NCI-H146 treated with DMSO at 0.1 percent for 48 hours (cell line): ENCODE data around the gene RSPRY1.

ENCODE experiments used
- DNase-seq: peaks from one replicate; lab custom pipeline; 2025; ENCODE audit not compliant: unreplicated experiment; lab: John Stamatoyannopoulos, UW

RSPRY1 gene

DNA sequence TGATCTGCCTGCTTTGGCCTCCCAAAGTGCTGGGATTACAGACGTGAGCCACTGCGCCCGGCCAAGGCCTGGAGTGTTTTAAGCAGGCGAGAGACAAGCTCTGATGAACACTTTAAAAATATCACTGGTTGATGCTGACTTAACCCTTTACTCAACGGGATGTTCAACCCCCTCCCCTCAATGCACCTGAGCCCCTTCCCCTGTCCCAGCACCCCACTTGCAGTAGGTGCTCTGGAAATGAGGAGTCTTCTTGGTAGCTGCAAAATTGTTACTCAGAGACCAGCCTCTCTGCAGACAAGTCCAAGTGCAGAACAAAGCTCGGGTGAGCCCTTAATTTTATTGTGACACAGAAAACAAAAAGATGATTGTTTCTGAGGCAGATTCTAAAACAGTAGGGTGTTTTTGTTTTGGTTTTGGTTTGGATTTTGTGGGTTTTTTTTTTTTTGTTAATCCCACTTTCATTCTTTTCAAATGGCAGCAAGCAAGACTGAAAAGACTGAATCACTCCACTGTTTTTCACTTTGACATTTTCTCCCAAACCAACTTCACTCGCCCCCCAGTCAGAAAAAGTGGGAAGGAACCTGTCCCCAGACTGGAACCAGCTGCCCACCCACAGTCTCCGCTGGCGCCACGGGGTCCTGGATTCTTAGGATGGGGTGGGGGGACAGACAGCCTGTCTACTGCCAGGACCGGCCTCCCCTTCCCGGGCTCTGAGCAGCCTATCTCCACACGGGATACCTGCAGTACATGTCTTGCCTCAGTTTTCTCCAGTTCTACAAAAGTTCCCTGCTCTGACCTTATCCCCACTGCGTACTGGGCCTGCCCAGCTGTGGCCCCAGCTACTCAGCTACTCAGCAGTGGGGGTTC is 103.5 kb downstream of the RSPRY1 start:
- no peak for DNase-seq
